Stomach (tissue), 9 donors: Measurements from ENCODE around the gene PEX12. TPM values are rescaled to one million over a fixed set of nuclear protein-coding genes. Genes with fewer than 3 reads are reported as not detected.

Experiments used
- DNase-seq, 2 donors: peaks; one replicate each; pipeline versions ENCODE4 v3.0.0 to v3.0.0-alpha.2; 2013 to 2019
- H3K27ac ChIP-seq, 5 donors: fragments of 200-600 bp in 4 of 5; sonication (generic) in 4 of 5; one replicate each; pipeline ENCODE4 v1.5.1; 2013 to 2019; ENCODE audit warnings: mild to moderate bottlenecking in 1 of 5, moderate library complexity in 1 of 5
- H3K27me3 ChIP-seq, 3 donors: fragments of 200-600 bp; sonication (generic); one replicate each; pipeline ENCODE4 v1.5.1; 2017 to 2019; ENCODE audit warnings: mixed run types in 1 of 3
- H3K36me3 ChIP-seq, 4 donors: fragments of 200-600 bp; sonication (generic); 1 replicate in 3 of 4; 2 replicates in 1 of 4; pipeline ENCODE4 v1.5.1; 2016 to 2019
- H3K4me1 ChIP-seq, 4 donors: fragments of 200-600 bp; sonication (generic); one replicate each; pipeline ENCODE4 v1.5.1; 2016 to 2019
- H3K4me3 ChIP-seq, 4 donors: fragments of 200-600 bp; sonication (generic) in 3 of 4; one replicate each; pipeline ENCODE4 v1.5.1; 2016 to 2019; ENCODE audit warnings: mild to moderate bottlenecking in 1 of 4
- H3K9me3 ChIP-seq, 4 donors: fragments of 200-600 bp; sonication (generic); one replicate each; pipeline ENCODE4 v1.5.1; 2016 to 2019
- CTCF ChIP-seq, 7 experiments: fragments of 450-650 bp in 4 of 7; fragments of 200-600 bp in 3 of 7; sonication (generic) in 3 of 7; IDR thresholded peaks; one replicate each; pipeline ENCODE4 v1.5.1; 2016 to 2019; ENCODE audit warnings: antibody characterized with exemption in 7 of 7, control low read depth in 2 of 7, mild to moderate bottlenecking in 1 of 7
- EP300 ChIP-seq: sonication (generic); formaldehyde crosslinking; IDR thresholded peaks from one replicate; pipeline ENCODE4 v1.6.1; 2017; ENCODE audit warnings: antibody characterized with exemption
- POLR2A ChIP-seq, 4 donors: fragments of 450-650 bp; IDR thresholded peaks; one replicate each; pipeline ENCODE4 v1.6.1; 2016; ENCODE audit warnings: antibody characterized with exemption in 4 of 4, control low read depth in 2 of 4, mild to moderate bottlenecking in 1 of 4, moderate library complexity in 1 of 4
- POLR2AphosphoS5 ChIP-seq, 3 donors: sonication (generic); formaldehyde crosslinking; IDR thresholded peaks; one replicate each; pipeline ENCODE4 v1.6.1; 2016; ENCODE audit warnings: antibody characterized with exemption in 3 of 3
- WGBS, 5 donors: extraction: QIAGEN DNeasy Blood & Tissue Kit in 3 of 5; methylation state at CpG; one replicate each; pipeline versions ENCODE4 v1.1.5 to v1.1.7; 2013 to 2018; 5-methylcytosine and 5-hydroxymethylcytosine counted together
- intact Hi-C: fragments of 100-400 bp; cut with DNase I; formaldehyde crosslinking; loops from one replicate; pipeline ENCODE4 v1.15.1; 2023; ENCODE audit warnings: low total_unique reads
- polyA plus RNA-seq, 3 donors: library from polyadenylated mRNA; stranded (reverse); fragments of 200-250 nt; gene quantifications; one replicate each; pipeline ENCODE4 v1.2.3, GENCODE V29; 2013
- total RNA-seq, 5 donors: library from RNA; depleted of rRNA; stranded (reverse); fragments of >200 nt; gene quantifications; one replicate each; pipeline versions ENCODE4 v1.1.0 to v1.2.3, GENCODE V29; 2014 to 2016
- donor health status: healthy with polysubstance abuse.
- donor health status: Bipolar disorder and iron deficiency.
- donor health status: healthy.

The PEX12 gene
- total and polyA plus RNA-seq, 8 donors, result 0.58 to 3.2 (median 1.8) TPM; not detected in 1

- H3K36me3 ChIP-seq, result peaks cover 34 to 88% (median 86%) of the 10 kb centered on the region in 4 donors
- 64 to 89% (median 73%) methylated on average over 4 to 5 of the region's 5 CpGs for WGBS, 5 donors
These were observed 19.2 kb upstream of the PEX12 start for GRCh38 chr17:35597604-35598003.

GRCh38 chr17:35596530-35597233 is 18.3 kb upstream of the PEX12 start:
- Histone ChIP-seq H3K27ac (no peak overlapping the region), H3K9me3 (no peaks in the 10 kb centered on the region), H3K4me1 (peaks cover 0 to 24% (median 10%) of the 10 kb centered on the region in 4 donors), H3K27me3 (no peaks in the 10 kb centered on the region), H3K4me3 (no peak overlapping the region), H3K36me3 (peaks cover 34 to 85% (median 77%) of the 10 kb centered on the region in 4 donors)
- intact Hi-C loops, result no loop called here
- no peak for TF ChIP-seq POLR2AphosphoS5 (IDR thresholded peaks at IDR 0.05)
- no peak for TF ChIP-seq POLR2A (IDR thresholded peaks at IDR 0.05)
- TF ChIP-seq CTCF (IDR thresholded peaks at IDR 0.05), result no peak
- no peak for TF ChIP-seq EP300
- 89 to 93% (median 91%) methylated on average over 37 to 54 of the region's 54 CpGs for WGBS, 5 donors
- DNase-seq, result no peak

More at GRCh38 chr17:35597604-35598003, 19.2 kb upstream of the PEX12 start:
- Histone ChIP-seq H3K4me3 (no peak overlapping the region), H3K9me3 (no peaks in the 10 kb centered on the region), H3K27ac (no peak overlapping the region), H3K4me1 (peaks cover 0 to 14% (median 6%) of the 10 kb centered on the region in 4 donors), H3K27me3 (no peaks in the 10 kb centered on the region)
- TF ChIP-seq CTCF (IDR thresholded peaks at IDR 0.05) (no peak), POLR2AphosphoS5 (IDR thresholded peaks at IDR 0.05) (no peak), EP300 (no peak), POLR2A (IDR thresholded peaks at IDR 0.05) (no peak)
- intact Hi-C loops, result no loop called here
- DNase-seq, result no peak

GRCh38 chr17:35596072-35596471 is 17.7 kb upstream of the PEX12 start:
- intact Hi-C loops, result no loop called here

More at GRCh38 chr17:35596072-35596471, 17.7 kb upstream of the PEX12 start:
- Histone ChIP-seq H3K9me3 (no peaks in the 10 kb centered on the region), H3K27ac (no peak overlapping the region), H3K4me3 (no peak overlapping the region), H3K4me1 (peaks cover 0 to 29% (median 13%) of the 10 kb centered on the region in 4 donors), H3K36me3 (peaks cover 34 to 79% (median 71%) of the 10 kb centered on the region in 4 donors), H3K27me3 (no peaks in the 10 kb centered on the region)
- WGBS, 5 donors, result 85 to 94% (median 88%) methylated on average over 4 of the region's 4 CpGs
- no peak for DNase-seq
- TF ChIP-seq POLR2AphosphoS5 (IDR thresholded peaks at IDR 0.05), result no peak
- no peak for TF ChIP-seq POLR2A (IDR thresholded peaks at IDR 0.05)
- TF ChIP-seq EP300, result no peak
- TF ChIP-seq CTCF (IDR thresholded peaks at IDR 0.05), result no peak
